Central memory CD8-positive, alpha-beta T cell (primary cell): ENCODE data around the gene SLC31A2.
A peak's percentile ranks its signal among the peaks of the same experiment; 100 is the strongest.

ENCODE experiments used
- ATAC-seq: fragments of 150-1000 bp; cut with Tn5 transposase; replicated peaks from 2 replicates; pipeline ENCODE4 v1.10.0; 2022; ENCODE audit warnings: mild to moderate bottlenecking, moderate FRiP score, moderate number of reproducible peaks; ENCODE audit not compliant: poor library complexity, severe bottlenecking; ENCODE audit errors: extremely low read depth
- DNase-seq, 2 donors: peaks; one replicate each; pipeline ENCODE4 v3.0.0; 2021; ENCODE audit warnings: low spot score in 2 of 2
- H3K27ac Mint-ChIP-seq: one replicate; pipeline ENCODE4 v1.8.0; 2022; ENCODE audit warnings: low read depth, mild to moderate bottlenecking, moderate library complexity, mixed read lengths
- H3K27me3 Mint-ChIP-seq: one replicate; pipeline ENCODE4 v1.8.0; 2022; ENCODE audit warnings: mixed read lengths
- H3K36me3 Mint-ChIP-seq: one replicate; pipeline ENCODE4 v1.8.0; 2022; ENCODE audit warnings: mild to moderate bottlenecking, moderate library complexity, mixed read lengths; ENCODE audit not compliant: insufficient read depth
- H3K4me1 Mint-ChIP-seq: one replicate; pipeline ENCODE4 v1.8.0; 2022; ENCODE audit warnings: mixed read lengths
- H3K4me3 Mint-ChIP-seq: one replicate; pipeline ENCODE4 v1.8.0; 2022; ENCODE audit warnings: mild to moderate bottlenecking, moderate library complexity, mixed read lengths
- H3K9me3 Mint-ChIP-seq: one replicate; pipeline ENCODE4 v1.8.0; 2022; ENCODE audit warnings: mixed read lengths

Gene SLC31A2

DNA sequence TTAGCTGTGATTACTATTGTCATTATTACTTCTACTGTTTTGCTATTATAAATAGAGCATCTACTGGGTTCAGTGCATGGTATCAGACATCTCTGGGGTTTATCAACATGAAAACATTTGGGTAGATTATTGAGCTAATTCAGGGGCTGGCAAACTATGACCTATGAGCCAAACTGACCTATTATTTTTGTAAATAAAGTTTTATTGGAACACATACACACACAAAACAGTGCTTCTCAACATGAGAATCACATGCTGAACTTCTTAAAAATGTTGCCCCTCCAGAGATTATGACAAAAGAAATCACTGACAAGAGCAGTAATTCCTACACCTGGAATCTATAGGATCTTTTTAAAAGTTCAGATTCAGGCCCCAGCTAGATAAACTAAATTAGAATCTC is 30.4 kb downstream of the SLC31A2 start:
- no peaks in the 10 kb centered on the region for H3K9me3 Mint-ChIP-seq

DNA sequence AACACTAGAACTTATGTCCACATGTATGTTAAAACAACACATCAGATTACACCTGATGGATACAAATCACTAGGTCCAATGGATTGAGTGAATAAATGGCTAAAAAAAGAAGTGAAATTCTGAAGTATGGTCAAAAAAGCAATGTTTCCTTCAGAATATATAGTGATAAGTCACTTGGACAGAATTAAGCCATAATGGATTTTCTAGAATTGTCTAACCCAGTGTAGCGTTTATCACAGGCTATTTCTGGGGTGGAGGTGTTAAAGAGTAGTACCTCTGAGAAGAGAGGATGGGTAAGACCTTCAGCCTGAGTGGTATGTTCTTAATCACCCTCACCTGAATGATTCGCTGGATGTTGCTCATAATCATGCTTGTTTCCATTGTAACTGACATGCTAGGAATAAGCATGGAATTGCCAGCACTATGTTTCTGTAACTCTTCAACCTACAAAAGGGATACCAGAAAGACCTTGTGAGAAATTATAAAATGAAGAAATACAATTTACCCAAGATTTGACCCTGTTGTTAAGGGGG is 33.2 kb downstream of the SLC31A2 start:
- H3K27ac Mint-ChIP-seq, result no peak overlapping the region
- H3K36me3 Mint-ChIP-seq, result peaks cover 56% of the 10 kb centered on the region
- H3K4me3 Mint-ChIP-seq, result no peak overlapping the region
- peaks cover 6% of the 10 kb centered on the region for H3K4me1 Mint-ChIP-seq
- ATAC-seq, result no peak
- H3K9me3 Mint-ChIP-seq, result no peaks in the 10 kb centered on the region
- no peak for DNase-seq
- H3K27me3 Mint-ChIP-seq, result no peaks in the 10 kb centered on the region

More for the DNA sequence above, 30.4 kb downstream of the SLC31A2 start:
- no peak for DNase-seq
- peaks cover 68% of the 10 kb centered on the region for H3K36me3 Mint-ChIP-seq
- no peak overlapping the region for H3K4me3 Mint-ChIP-seq
- peaks cover 5% of the 10 kb centered on the region for H3K4me1 Mint-ChIP-seq
- ATAC-seq, result no peak
- no peak overlapping the region for H3K27ac Mint-ChIP-seq
- no peaks in the 10 kb centered on the region for H3K27me3 Mint-ChIP-seq

DNA sequence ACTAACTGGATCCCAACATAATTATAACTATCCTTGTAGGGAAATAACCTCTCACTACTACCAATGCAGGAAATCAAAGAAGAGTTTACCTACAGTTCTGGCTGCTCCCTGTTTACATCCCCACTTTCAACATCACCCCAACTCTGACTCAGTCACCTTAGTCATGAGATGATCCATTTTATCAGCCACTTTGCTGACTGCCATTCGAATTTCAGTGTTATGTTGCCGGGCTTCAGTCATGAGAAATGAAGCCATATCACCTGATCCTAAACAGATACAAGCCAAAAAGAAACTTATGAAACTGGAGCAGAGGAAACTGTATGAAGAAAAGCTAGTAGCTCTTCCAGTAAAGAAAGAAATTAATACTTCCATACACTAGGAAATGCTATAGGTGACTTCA is 33.7 kb downstream of the SLC31A2 start:
- peaks cover 53% of the 10 kb centered on the region for H3K36me3 Mint-ChIP-seq

DNA sequence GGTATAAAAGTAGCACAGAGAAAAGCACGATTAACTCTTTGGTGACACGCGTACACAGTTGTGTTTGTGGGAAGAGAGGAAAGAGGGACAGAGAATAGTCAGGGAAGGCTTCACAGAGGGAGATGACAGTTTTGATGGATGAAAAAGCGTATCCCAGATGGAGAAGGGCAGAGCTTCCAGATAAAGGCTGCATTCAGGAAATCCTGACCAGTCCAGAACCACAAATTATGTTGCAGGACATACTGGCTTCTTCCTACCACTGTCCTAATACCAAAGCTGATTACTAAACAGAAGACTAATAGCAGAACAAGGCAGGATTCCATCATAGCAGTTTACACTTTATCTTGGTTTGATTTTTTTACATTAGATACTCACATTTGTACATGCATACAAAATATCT is 34.5 kb downstream of the SLC31A2 start:
- H3K36me3 Mint-ChIP-seq, result peaks cover 51% of the 10 kb centered on the region
- no peaks in the 10 kb centered on the region for H3K9me3 Mint-ChIP-seq
- H3K4me1 Mint-ChIP-seq, result peaks cover 6% of the 10 kb centered on the region
- DNase-seq (no peak), ATAC-seq (no peak)
- H3K27ac Mint-ChIP-seq, result no peak overlapping the region
- H3K27me3 Mint-ChIP-seq, result no peaks in the 10 kb centered on the region
- H3K4me3 Mint-ChIP-seq, result no peak overlapping the region

More for the DNA sequence above, 33.7 kb downstream of the SLC31A2 start:
- Mint-ChIP-seq H3K9me3 (no peaks in the 10 kb centered on the region), H3K27ac (no peak overlapping the region), H3K27me3 (no peaks in the 10 kb centered on the region), H3K4me1 (peaks cover 6% of the 10 kb centered on the region), H3K4me3 (no peak overlapping the region)
- no peak for ATAC-seq
- no peak for DNase-seq

DNA sequence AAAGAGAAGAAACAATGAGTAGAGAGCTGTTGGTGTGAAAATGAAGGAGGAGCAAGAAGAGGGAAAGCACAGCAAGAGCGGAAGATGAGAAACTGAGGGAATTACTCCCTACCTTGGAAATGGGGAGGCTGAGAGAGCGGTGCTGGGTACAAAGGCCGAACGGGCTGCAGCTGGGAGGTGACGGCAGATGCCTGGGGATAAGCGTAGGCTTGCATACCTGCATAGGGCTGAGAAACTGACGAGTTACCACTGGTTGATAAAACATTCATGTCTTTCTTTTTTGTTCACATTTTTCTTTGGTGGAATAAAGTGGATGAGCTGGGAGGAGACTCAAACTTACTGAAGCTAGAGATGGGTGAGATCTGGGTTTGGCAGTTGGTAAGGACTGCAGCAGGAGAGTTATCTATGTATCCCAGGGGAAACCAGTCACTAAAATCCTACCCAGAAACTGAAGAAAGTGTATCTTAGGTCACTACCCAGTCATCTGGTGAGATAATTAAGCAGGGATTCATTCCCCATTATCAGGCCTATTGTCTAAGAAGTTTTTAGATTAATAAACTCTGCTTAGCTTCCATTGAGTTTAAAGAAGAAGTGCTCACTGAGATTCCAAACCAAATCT is 35.4 kb downstream of the SLC31A2 start:
- no peak for ATAC-seq
- no peak overlapping the region for H3K4me3 Mint-ChIP-seq
- peaks cover 53% of the 10 kb centered on the region for H3K36me3 Mint-ChIP-seq
- H3K27me3 Mint-ChIP-seq, result no peaks in the 10 kb centered on the region
- H3K9me3 Mint-ChIP-seq, result no peaks in the 10 kb centered on the region
- DNase-seq, result no peak
- H3K27ac Mint-ChIP-seq, result no peak overlapping the region
- H3K4me1 Mint-ChIP-seq, result peaks cover 6% of the 10 kb centered on the region

DNA sequence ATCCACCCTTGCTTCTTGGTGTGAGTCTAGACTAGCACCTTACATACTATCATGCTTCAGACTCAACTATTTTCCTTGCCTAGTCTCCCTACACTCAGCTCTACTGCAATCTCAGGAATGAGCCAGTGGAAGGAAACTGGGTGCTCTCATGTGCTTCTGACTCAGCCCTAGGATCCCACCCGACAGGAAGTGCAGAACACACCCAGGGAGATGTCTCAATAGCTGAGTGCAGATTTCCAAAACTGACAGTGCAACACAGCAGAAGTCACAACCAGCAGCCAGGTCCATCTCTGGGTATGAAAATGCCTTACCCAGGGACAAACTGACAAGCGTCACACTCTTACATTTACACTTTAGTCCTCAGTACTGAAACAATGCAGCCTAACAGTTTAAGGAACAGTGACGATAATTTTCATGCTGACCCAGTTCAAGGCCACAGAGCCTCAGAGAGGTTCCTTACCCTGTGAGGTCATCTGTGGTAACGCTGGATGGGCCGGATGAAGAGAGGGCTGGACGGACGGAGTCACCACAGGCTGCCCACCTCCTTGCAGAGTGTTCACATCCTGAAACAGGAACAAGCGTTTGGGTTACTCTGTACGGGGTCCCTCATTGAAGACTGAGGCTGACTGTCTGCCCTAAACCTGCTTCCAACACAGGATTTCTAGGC is 37.3 kb downstream of the SLC31A2 start:
- no peak overlapping the region for H3K4me3 Mint-ChIP-seq
- no peaks in the 10 kb centered on the region for H3K9me3 Mint-ChIP-seq
- DNase-seq (no peak), ATAC-seq (peak; percentile 24)
- H3K4me1 Mint-ChIP-seq, result peaks cover 6% of the 10 kb centered on the region
- H3K36me3 Mint-ChIP-seq, result peaks cover 49% of the 10 kb centered on the region
- H3K27ac Mint-ChIP-seq, result no peak overlapping the region
- no peaks in the 10 kb centered on the region for H3K27me3 Mint-ChIP-seq

DNA sequence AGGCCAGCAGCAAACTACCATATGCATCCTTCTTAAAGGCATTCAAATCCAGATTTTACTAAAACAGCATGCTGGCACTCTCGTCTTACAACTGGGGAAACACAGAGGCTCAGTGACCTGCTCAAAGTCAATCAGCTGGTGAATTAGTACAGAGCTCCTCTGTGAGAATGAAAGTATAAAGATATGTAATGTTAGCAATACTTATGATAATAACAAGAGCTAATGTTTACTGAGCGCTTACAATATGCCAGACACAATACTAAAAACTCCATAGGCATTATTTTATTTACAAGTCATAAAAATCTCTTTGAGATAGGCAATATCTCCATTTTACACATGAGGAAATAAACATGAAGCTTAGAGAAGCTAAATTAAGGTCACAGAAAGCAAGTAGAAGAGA is 41.6 kb downstream of the SLC31A2 start:
- Mint-ChIP-seq H3K4me3 (no peak overlapping the region), H3K9me3 (no peaks in the 10 kb centered on the region), H3K4me1 (no peaks in the 10 kb centered on the region), H3K27ac (no peak overlapping the region), H3K27me3 (no peaks in the 10 kb centered on the region), H3K36me3 (peaks cover 51% of the 10 kb centered on the region)
- no peak for DNase-seq
- no peak for ATAC-seq

DNA sequence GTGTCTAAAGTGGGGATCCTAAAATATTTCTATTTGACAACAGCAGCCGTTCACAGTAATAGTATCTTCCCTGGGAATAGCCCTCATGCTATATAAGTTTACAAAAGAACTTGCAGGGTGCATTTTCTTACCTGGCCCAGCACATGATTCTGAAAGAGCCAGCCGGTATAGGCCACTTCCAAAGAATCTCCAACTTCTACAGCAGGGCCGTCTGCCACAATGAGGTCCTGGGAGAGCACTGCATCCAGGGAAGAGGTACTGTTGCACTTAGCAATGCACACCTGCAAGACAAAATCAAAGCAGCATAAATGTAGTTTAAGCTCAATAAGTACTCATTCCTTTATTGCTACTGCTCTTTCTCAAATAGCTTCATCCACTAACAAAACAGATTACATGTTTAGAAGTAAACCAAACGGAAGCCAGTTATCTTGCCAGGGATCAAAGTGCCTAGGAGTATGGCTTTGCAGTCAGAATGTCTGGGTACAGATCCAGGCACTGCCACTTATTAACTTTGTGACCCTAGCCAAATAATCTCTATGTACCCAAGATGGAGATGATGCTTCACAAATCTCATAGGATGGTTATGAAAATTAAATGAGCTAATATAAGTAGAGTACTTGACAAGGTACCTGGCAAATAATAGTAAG is 49.0 kb downstream of the SLC31A2 start:
- peaks cover 51% of the 10 kb centered on the region for H3K36me3 Mint-ChIP-seq
- ATAC-seq, result no peak
- H3K27ac Mint-ChIP-seq, result no peak overlapping the region
- H3K4me1 Mint-ChIP-seq, result no peaks in the 10 kb centered on the region
- no peak overlapping the region for H3K4me3 Mint-ChIP-seq
- H3K27me3 Mint-ChIP-seq, result no peaks in the 10 kb centered on the region
- no peaks in the 10 kb centered on the region for H3K9me3 Mint-ChIP-seq
- no peak for DNase-seq

DNA sequence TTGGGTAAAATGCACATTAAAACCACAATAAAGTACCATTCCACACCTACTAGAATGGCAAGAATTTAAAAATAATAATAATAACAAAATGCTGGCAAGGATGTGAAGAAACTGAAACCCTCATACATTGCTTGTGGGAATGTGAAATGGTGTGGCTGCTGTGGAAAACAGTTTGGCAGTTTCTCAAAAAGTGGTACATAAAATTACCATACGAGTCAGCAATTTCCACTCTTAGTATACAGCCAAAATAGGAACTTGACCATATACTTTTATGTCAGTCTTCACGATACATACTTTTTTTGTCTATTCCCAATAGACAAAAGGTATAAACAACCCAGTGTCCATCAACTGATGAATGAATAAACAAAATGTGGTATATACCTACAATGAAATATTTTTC is 54.6 kb downstream of the SLC31A2 start:
- Mint-ChIP-seq H3K4me3 (no peak overlapping the region), H3K27ac (no peak overlapping the region), H3K9me3 (no peaks in the 10 kb centered on the region), H3K36me3 (peaks cover 49% of the 10 kb centered on the region), H3K27me3 (no peaks in the 10 kb centered on the region), H3K4me1 (peaks cover 5% of the 10 kb centered on the region)
- no peak for DNase-seq
- no peak for ATAC-seq

DNA sequence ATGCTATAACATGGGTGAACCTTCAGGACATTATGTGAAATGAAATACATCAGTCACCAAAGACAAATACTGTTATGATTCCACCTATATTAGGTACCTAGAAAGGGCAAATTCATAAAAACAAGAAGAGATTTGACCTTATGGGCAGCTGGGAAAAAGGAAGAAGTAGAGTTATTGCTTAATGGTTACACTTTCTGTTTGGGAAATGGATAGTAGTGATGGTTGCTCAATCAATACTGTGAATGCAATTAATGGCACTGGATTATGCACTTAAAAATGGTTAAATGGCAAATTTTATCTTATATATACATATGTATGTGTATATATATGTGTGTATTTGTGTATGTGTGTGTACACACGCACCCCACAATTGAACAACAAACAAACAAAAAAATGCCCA is 55.1 kb downstream of the SLC31A2 start:
- no peak for DNase-seq
- Mint-ChIP-seq H3K4me1 (peaks cover 5% of the 10 kb centered on the region), H3K9me3 (no peaks in the 10 kb centered on the region), H3K27ac (no peak overlapping the region), H3K27me3 (no peaks in the 10 kb centered on the region), H3K36me3 (peaks cover 48% of the 10 kb centered on the region), H3K4me3 (no peak overlapping the region)
- no peak for ATAC-seq

DNA sequence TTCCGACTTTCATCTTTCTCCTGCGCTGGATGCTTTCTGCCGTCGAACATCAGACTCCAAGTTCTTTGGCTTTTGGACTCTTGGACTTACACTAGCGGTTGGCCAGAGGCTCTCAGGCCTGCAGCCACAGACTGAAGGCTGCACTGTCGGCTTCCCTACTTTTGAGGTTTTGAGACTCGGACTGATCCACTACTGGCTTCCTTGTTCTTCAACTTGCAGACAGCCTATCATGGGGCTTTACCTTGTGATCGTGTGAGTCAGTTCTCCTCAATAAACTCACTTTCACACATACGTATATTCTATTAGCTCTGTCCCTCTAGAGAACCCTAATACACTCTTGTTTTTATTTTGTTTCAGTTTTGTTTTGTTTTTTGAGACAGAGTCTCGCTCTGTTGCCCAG is 60.0 kb downstream of the SLC31A2 start:
- H3K27ac Mint-ChIP-seq, result no peak overlapping the region
- DNase-seq, result no peak
- peaks cover 27% of the 10 kb centered on the region for H3K36me3 Mint-ChIP-seq
- no peak overlapping the region for H3K4me3 Mint-ChIP-seq
- H3K9me3 Mint-ChIP-seq, result no peaks in the 10 kb centered on the region
- peaks cover 15% of the 10 kb centered on the region for H3K4me1 Mint-ChIP-seq
- no peak for ATAC-seq
- no peaks in the 10 kb centered on the region for H3K27me3 Mint-ChIP-seq
